Suprapubic skin (tissue), 4 donors: ENCODE data around the gene MRPL53. TPM values are rescaled to one million over a fixed set of nuclear protein-coding genes. Genes with fewer than 3 reads are reported as not detected.

Experiments used
- DNase-seq, 2 donors: peaks; one replicate each; pipeline ENCODE4 v3.0.0-alpha.2; 2019; ENCODE audit warnings: low spot score in 2 of 2
- H3K27ac ChIP-seq: fragments of 200-600 bp; sonication (generic); one replicate; pipeline ENCODE4 v1.5.1; 2019
- H3K27me3 ChIP-seq: fragments of 200-600 bp; sonication (generic); one replicate; pipeline ENCODE4 v1.5.1; 2019
- H3K36me3 ChIP-seq: fragments of 200-600 bp; sonication (generic); one replicate; pipeline ENCODE4 v1.5.1; 2019
- H3K4me1 ChIP-seq: fragments of 200-600 bp; sonication (generic); one replicate; pipeline ENCODE4 v1.5.1; 2019
- H3K4me3 ChIP-seq: fragments of 200-600 bp; sonication (generic); one replicate; pipeline ENCODE4 v1.5.1; 2019; ENCODE audit warnings: mild to moderate bottlenecking
- H3K9me3 ChIP-seq: fragments of 200-600 bp; sonication (generic); one replicate; pipeline ENCODE4 v1.5.1; 2019
- CTCF ChIP-seq, 2 donors: fragments of 200-600 bp in 1 of 2; fragments of 450-650 bp in 1 of 2; sonication (generic) in 1 of 2; IDR thresholded peaks; one replicate each; pipeline ENCODE4 v1.5.1; 2016 to 2019; ENCODE audit warnings: antibody characterized with exemption in 2 of 2, mild to moderate bottlenecking in 1 of 2, moderate library complexity in 1 of 2
- EP300 ChIP-seq: sonication (generic); formaldehyde crosslinking; IDR thresholded peaks from one replicate; pipeline ENCODE4 v1.6.1; 2017; ENCODE audit warnings: antibody characterized with exemption
- POLR2A ChIP-seq, 2 donors: fragments of 450-650 bp; IDR thresholded peaks; one replicate each; pipeline ENCODE4 v1.6.1; 2017; ENCODE audit warnings: antibody characterized with exemption in 2 of 2, mild to moderate bottlenecking in 2 of 2, moderate library complexity in 2 of 2
- POLR2AphosphoS5 ChIP-seq, 3 donors: sonication (generic); formaldehyde crosslinking; IDR thresholded peaks; one replicate each; pipeline ENCODE4 v1.6.1; 2017; ENCODE audit warnings: antibody characterized with exemption in 3 of 3
- WGBS: methylation state at CpG from one replicate; pipeline ENCODE4 v1.1.5; 2018; 5-methylcytosine and 5-hydroxymethylcytosine counted together
- total RNA-seq, 4 donors: library from RNA; depleted of rRNA; stranded (reverse); fragments of >200 nt; gene quantifications; one replicate each; pipeline ENCODE4 v1.1.0, GENCODE V29; 2016

Gene MRPL53
- total RNA-seq, 4 donors from 2014 or later = 13.1 to 36.0 (median 26.7) TPM

DNA sequence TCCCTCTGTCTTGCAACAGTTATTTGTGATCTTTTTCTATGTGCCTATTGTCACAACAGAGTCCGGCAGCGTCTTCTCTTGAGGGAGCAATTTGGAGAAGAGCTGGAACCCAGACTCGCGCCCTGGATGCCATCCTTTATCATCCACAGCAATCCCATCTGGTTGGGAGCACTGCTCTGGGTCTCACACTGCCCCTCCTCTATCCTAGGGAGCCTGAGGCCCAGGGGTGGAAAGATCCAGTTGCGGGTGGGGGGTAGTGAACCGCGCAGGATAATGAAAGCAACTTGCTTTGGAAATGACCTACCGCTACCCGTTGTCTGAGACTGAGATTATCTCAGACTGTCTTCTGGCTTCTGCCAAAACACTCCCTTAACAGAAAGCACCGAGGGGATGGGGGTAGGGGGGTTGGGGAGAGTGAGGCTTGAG is 13.5 kb downstream of the MRPL53 start:
- Histone ChIP-seq H3K9me3 (no peaks in the 10 kb centered on the region), H3K27me3 (no peaks in the 10 kb centered on the region), H3K4me3 (peak overlapping the region; percentile 61), H3K27ac (peak overlapping the region; percentile 77), H3K4me1 (peaks cover 45% of the 10 kb centered on the region), H3K36me3 (peaks cover 22% of the 10 kb centered on the region)
- TF ChIP-seq CTCF (IDR thresholded peaks at IDR 0.05) (no peak), POLR2AphosphoS5 (IDR thresholded peaks at IDR 0.05) (no peak), POLR2A (IDR thresholded peaks at IDR 0.05) (no peak), EP300 (no peak)
- no peak for DNase-seq
- WGBS = 0% methylated on average over 10 of the region's 10 CpGs

DNA sequence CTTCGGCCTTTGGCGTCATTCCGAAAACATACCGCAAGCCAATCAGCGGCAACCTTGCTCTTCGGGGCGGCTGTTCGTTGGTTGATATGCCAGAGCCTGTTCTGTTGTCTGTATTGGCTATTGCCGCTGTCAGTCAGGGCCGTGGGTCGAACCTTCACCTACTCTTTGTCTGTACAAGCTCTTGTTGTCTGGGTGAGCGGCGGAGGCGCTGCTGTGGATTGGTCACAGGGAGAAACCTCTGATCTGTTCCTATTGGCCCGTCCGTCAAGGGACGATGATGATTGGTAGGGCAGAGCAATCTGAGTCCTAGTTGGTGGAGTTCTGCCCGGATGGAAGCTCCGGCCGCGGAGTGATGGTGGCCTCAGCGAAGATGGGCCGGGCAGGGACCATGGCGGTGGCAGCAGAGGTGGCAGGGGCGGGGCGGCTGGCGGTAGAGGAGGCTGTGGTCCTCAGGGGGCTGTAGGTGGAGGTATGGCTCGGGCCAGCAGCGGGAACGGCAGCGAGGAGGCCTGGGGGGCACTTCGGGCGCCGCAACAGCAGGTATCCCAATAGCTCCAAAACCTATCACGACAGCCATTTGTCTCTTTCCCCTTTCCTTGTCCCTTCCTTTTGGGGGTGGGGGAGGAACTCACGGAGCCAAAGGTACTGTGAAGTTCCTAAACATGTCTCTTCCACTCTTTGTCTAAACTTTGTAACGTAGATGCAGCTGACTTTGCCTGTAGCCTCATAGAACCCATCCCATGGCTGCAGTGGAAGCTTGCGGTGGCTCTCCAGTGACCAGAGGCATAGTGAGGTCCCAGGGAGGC is 14.1 kb downstream of the MRPL53 start, which contains the start of gene WBP1:
Gene WBP1, plus strand, starts transcription at position 307 of the 806 bp plus-strand sequence. Its CDS starts 165 bp downstream, at position 472.
- WGBS = 0% methylated on average over 6 of the region's 38 CpGs
- peak; percentile 100 for DNase-seq

DNA sequence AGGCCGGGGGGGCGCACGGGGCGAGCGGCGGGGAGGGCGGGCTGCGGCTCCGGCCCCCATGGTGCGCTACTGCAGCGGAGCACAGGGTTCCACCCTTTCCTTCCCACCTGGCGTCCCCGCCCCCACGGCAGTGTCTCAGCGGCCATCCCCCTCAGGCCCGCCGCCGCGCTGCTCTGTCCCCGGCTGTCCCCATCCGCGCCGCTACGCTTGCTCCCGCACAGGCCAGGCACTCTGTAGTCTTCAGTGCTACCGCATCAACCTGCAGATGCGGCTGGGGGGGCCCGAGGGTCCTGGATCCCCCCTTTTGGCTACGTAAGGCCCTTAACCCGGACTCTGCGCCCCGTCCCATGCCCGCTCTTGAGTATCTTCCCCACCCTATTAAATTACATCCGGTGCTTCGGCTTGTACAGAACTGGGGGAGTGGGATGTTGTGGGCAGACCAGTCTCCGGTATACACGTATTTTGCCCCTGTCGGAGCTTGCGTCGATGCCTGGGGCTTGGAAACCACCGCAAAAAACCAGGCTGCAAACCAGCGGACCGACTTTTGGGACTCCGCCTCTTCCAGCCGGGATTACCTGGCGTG is 14.8 kb downstream of the MRPL53 start:
- Histone ChIP-seq H3K27ac (peak overlapping the region; percentile 89), H3K36me3 (peaks cover 16% of the 10 kb centered on the region), H3K9me3 (no peaks in the 10 kb centered on the region), H3K4me1 (peaks cover 42% of the 10 kb centered on the region), H3K4me3 (peak overlapping the region; percentile 61), H3K27me3 (no peaks in the 10 kb centered on the region)
- WGBS = 0% methylated on average over 24 of the region's 46 CpGs
- DNase-seq = peak; percentile 85
- TF ChIP-seq EP300 = no peak
- TF ChIP-seq POLR2A (IDR thresholded peaks at IDR 0.05) = peak in 1 of 2 donors; percentile 23
- peak in 1 of 3 donors; percentile 52 for TF ChIP-seq POLR2AphosphoS5 (IDR thresholded peaks at IDR 0.05)
- TF ChIP-seq CTCF (IDR thresholded peaks at IDR 0.05) = no peak

More for the DNA sequence above, 14.1 kb downstream of the MRPL53 start, which contains the start of gene WBP1:
- Histone ChIP-seq H3K27me3 (no peaks in the 10 kb centered on the region), H3K4me3 (peak within 1 kb of the TSS; percentile 61), H3K9me3 (no peaks in the 10 kb centered on the region), H3K27ac (peak within 1 kb of the TSS; percentile 89), H3K4me1 (peaks cover 42% of the 10 kb centered on the region), H3K36me3 (peaks cover 22% of the 10 kb centered on the region)
- TF ChIP-seq POLR2A (IDR thresholded peaks at IDR 0.05) (peak in 1 of 2 donors; percentile 22), POLR2AphosphoS5 (IDR thresholded peaks at IDR 0.05) (peak in 2 of 3 donors; percentile 26 to 48), EP300 (no peak)

DNA sequence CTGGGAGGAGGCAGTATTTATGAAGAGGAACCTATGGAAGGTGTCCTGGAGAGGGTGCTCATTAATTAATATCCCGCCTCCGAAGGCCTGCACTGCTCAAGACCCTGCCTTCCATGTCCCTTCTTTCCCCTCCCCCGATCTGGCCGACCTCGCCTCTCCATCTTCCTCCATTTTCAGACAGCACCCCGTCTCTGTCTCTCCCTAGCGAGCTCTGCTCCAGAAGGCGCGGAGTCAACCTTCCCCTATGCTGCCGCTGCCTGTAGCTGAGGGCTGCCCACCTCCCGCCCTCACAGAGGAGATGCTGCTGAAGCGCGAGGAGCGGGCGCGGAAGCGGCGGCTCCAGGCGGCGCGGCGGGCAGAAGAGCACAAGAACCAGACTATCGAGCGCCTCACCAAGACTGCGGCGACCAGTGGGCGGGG is 15.3 kb downstream of the MRPL53 start:
- under 1% methylated on average over 16 of the region's 27 CpGs for WGBS
- peak overlapping the region; percentile 89 for H3K27ac ChIP-seq
- no peaks in the 10 kb centered on the region for H3K9me3 ChIP-seq
- H3K4me3 ChIP-seq = peak overlapping the region; percentile 61
- TF ChIP-seq EP300 (no peak), POLR2AphosphoS5 (IDR thresholded peaks at IDR 0.05) (no peak), CTCF (IDR thresholded peaks at IDR 0.05) (no peak), POLR2A (IDR thresholded peaks at IDR 0.05) (no peak)
- DNase-seq = no peak
- no peaks in the 10 kb centered on the region for H3K27me3 ChIP-seq
- peaks cover 42% of the 10 kb centered on the region for H3K4me1 ChIP-seq
- peaks cover 11% of the 10 kb centered on the region for H3K36me3 ChIP-seq

DNA sequence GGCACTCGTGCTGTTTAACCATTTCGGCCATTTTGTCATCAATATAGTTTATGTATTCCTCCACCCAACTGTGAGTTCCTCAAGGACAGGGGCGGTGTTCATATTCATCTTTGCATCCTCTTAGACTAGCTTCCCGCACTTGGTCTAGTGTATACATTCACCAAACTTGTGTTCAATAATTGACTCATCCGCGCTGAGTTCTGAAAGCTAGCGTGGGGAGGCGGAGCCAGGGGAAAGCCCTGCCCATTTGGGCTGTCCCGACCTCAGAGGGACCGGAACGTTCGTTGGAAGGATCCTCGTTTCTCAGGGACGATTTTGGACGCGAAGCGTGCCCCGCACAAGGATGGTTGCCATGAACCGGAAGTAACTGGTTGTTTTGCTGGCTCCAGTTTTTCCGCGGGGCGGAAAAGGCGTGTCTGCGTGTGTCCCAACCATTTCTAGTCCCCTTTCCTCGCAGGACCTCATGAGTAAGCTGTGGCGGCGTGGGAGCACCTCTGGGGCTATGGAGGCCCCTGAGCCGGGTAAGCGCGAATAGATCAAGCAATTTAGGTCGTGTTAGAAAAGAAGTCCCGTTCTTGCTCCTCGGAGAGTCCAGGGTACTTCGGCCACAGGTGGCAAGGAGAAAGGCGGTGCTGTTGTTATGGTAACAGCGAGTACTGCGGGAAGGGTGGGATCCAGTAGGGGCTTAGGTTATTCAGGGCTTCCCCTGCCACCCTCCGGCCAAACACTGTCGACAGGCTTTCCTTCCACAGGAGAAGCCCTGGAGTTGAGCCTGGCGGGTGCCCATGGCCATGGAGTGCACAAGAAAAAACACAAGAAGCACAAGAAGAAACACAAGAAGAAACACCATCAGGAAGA is 17.6 kb downstream of the MRPL53 start, which contains the start of gene INO80B:
Gene INO80B, plus strand, starts transcription at position 434 of the 858 bp plus-strand sequence. Its CDS starts 30 bp downstream, at position 464.
- WGBS = 2% methylated on average over 26 of the region's 40 CpGs
- H3K27ac ChIP-seq = peak within 1 kb of the TSS; percentile 73
- H3K36me3 ChIP-seq = no peaks in the 10 kb centered on the region
- TF ChIP-seq POLR2A (IDR thresholded peaks at IDR 0.05) (no peak), EP300 (no peak), POLR2AphosphoS5 (IDR thresholded peaks at IDR 0.05) (peak in 2 of 3 donors; percentile 89 to 96), CTCF (IDR thresholded peaks at IDR 0.05) (no peak)
- H3K4me1 ChIP-seq = peaks cover 42% of the 10 kb centered on the region
- H3K9me3 ChIP-seq = no peaks in the 10 kb centered on the region
- peak within 1 kb of the TSS; percentile 78 for H3K4me3 ChIP-seq
- DNase-seq = peak; percentile 97 to 98
- no peaks in the 10 kb centered on the region for H3K27me3 ChIP-seq
